DOHH2 (cell line): ENCODE results near the gene NUDT8.

ENCODE experiments used
- EZH2phosphoT487 ChIP-seq: fragments of 200-600 bp; sonication (generic); IDR thresholded peaks from 2 replicates; pipeline ENCODE4 v1.6.1; 2017; ENCODE audit warnings: borderline replicate concordance, mild to moderate bottlenecking, antibody characterized with exemption, low read length, moderate library complexity, mixed read lengths
- TF ChIP-seq, protein P1 (sequence below): fragments of 200-600 bp; sonication (generic); IDR thresholded peaks from one replicate; pipeline ENCODE4 v1.5.1; 2014; ENCODE audit warnings: antibody characterized with exemption, mild to moderate bottlenecking, low read depth, low read length; ENCODE audit not compliant: poor library complexity, severe bottlenecking

DNA sequence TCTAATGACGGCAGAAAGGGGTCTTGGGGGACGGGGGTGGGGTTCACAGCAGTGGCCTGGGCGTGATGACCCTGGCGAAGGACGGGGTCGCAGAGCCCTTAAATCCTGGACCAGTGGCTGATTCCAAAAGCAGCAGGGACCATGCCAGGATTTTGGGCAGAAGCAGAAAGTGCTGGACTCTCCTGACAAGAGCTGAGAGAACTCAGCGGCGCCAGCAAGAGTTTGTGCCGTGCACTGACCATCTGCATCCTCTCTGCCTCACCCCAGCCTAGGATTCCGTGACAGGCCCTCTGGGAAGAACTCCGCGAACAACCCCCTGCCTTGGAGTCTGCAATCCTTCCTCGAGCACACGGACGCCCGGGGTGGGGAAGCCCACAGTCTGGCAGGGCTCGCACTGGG is 23.6 kb downstream of the NUDT8 start:
- TF ChIP-seq, protein P1, sequence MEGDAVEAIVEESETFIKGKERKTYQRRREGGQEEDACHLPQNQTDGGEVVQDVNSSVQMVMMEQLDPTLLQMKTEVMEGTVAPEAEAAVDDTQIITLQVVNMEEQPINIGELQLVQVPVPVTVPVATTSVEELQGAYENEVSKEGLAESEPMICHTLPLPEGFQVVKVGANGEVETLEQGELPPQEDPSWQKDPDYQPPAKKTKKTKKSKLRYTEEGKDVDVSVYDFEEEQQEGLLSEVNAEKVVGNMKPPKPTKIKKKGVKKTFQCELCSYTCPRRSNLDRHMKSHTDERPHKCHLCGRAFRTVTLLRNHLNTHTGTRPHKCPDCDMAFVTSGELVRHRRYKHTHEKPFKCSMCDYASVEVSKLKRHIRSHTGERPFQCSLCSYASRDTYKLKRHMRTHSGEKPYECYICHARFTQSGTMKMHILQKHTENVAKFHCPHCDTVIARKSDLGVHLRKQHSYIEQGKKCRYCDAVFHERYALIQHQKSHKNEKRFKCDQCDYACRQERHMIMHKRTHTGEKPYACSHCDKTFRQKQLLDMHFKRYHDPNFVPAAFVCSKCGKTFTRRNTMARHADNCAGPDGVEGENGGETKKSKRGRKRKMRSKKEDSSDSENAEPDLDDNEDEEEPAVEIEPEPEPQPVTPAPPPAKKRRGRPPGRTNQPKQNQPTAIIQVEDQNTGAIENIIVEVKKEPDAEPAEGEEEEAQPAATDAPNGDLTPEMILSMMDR: no peak
- no peak for TF ChIP-seq EZH2phosphoT487
